Right hindlimb (tissue), 1 donor: ENCODE data around the gene TPO.
"Not testable (repeated sequence)": the region's sequence is repeated elsewhere in the genome, so short reads cannot be mapped to it uniquely, and the experiment has no call there.

ENCODE experiments used
- DNase-seq: peaks from one replicate; pipeline ENCODE4 v3.0.0-alpha.2; 2018

The TPO gene

DNA sequence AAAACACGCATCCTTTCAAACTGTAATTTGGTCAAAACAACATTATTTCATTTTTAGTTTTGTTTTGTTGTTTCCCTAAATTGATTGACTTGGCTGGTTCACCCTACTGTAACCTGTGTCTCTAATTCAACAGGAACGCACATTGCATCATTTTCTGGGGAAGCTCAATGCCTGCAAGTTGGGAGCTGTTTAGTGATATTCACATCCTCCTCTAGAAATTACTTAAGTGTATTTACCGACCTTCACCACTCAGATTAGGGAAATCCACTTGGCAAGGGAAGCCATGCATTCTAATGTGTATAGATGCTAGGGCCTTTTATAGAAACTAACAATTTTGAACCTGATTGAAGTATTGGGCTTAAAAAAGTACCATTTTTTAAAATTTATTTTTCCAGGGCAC lies 7.3 kb upstream of the TPO start:
- DNase-seq, result no peak

DNA sequence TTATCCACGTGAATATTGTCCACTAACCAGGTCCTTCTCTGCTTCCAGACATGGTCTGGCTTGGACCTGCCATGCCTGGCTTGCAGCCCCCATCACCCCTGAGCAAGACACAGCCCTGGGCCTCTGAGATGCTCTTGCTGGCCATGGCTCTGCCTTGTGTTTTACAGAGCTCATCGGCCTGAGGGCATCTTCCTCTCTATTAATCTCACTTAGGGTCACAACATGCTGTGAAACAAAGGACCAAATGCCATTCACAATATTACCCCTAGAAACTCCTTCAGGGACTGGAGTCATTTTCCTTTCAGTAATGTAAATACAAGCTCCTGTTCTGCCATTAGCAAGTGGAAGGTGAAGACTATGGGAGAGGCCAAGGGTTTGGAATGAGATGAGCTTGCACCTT lies 6.8 kb upstream of the TPO start:
- no peak for DNase-seq

DNA sequence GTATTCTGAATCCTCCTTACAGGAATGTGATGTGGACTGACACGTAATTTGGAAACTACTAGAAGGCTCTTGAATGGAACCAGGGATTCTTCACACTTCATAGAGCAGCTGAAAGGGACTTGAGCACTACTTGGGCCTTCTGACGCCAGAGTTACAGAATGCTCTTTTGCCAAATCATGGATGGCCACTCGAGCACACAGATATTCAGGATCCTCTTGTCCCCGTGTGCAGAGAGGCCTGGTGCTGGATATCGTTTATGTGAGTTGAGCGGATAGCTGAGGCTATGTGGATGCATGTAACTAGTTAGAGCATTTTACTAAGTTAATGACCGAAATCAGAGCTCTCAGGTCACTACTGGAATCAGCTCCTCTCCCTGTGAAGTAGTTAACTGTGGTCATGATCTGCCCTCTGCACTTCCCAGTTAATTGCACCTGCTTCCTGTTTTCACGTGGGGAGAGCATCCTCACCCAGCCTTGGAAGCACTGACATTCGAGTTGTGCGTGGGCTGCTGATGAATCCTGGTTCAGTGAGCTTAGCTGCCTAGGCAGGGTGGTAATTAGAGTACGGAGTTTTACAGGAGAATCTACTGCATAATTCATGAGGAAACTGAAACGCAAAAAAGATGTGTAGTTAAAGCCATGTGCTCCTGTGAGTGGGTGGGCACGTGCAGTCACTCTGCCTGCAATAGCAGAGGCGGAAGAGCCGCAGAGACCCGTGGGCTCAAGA lies 5.2 kb upstream of the TPO start:
- DNase-seq, result no peak

DNA sequence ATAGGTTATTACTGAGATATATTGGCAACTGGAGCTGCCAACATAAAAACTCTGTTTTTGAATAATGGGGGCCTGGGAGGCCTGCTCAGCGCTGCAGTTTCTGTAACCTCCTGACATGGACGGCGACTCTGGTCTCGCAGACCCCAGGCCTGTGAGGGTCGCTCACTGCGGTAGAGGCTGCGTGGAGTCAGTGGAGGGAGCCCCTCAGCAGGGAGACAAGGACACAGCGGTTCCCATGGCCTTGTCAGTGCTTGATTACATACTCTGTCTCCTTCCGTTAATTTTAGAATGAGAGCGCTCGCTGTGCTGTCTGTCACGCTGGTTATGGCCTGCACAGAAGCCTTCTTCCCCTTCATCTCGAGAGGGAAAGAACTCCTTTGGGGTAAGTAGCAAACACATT lies 858 bp downstream of the TPO start:
- no peak for DNase-seq

DNA sequence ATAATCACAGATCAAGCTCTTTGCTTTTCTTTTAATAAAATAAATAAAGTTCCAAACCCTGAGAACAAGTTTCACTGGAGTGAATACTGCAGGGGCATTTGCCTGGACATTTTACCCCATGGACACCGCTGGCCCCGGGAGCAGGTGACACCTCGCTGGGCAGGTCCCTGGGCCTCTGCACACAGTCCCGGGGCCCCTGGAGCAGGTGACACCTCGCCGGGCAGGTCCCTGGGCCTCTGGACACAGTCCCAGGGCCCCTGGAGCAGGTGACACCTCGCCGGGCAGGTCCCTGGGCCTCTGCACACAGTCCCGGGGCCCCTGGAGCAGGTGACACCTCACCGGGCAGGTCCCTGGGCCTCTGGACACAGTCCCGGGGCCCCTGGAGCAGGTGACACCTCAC lies 1.6 kb downstream of the TPO start:
- not testable (repeated sequence) for DNase-seq

DNA sequence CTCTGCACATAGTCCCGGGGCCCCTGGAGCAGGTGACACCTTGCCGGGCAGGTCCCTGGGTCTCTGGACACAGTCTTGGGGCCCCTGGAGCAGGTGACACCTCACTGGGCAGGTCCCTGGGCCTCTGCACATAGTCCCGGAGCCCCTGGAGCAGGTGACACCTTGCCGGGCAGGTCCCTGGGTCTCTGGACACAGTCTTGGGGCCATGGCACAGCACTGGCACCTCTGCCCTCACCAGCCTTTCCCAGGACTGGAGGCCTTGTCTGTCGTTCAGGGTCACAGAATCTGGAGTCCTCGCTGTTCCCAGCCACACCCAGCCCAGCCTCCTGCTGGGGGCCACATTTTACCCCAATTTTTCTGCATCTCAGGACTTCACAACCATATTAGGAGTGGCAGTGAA lies 2.2 kb downstream of the TPO start:
- no peak for DNase-seq

DNA sequence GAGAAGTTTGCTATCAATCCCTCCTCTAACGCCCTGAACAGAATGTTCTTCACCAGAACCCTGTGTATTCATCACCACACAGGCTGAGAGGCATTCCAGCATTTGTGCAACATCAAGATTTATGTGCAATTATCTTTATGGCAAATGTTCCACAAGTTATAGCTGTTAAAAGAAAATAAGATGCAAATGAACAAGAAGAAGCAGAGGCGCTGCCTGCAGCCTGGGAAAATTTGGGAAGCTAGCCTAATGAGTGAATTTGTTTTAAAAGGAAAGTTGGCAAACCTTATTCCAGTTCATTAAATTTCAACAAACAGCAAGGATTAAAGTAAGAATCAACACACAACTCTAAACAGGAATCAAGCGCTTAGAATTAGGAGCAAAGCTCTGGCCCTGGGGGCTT lies 5.3 kb downstream of the TPO start:
- no peak for DNase-seq

DNA sequence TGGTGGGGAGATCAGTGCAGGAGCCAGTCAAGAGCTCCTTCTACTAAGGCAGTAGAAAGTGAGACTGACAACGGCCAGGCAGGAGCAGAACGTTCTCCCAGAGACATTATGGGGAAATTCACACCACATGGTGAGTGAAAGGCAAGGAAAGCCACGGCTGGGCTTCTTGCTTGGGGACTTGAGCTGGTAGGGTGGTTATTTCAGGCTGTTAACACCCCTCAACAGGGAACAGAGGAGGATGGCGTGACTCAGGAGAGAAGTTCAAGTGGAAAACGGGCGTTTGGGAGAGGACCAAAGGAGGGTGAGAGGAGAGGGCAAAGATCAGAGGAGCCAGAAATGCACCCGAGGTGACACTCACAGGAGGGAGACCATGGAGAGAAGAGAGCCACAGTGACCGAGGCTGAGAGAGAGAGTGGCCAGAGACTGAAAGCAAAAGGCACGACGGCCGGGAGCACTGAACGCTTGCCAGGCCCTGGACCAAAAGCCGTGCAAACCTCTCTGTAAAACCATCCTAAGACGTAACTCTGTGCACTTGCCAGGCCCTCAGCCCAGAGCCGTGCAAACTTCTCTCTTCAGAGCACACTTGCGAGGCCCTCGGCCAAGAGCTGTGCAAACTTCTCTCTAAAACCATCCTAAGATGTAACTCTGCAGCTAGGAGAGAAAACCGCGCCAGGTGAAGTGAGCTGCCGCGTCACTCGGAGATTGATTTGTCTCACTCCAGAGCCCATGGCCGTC lies 7.7 kb downstream of the TPO start:
- DNase-seq, result no peak

DNA sequence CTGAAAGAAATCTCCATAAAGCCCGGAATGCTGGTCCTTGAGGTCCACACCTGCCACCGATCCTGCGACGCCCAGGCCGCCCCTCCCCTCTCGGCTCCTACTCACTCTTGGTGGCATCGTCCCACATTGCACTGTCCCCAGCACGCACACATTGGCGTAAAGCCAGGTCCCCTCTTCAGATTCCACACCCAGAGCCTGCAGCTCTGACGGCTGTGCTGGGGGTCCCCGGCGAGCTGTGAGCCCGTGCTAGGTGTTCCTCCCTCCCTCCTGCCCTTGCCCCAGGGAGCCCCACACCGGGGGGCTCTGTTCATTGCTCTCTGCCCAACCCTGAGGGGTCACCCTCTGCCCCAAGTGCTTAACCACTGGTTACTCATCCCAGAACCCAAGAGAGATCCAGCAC lies 8.5 kb downstream of the TPO start:
- no peak for DNase-seq

DNA sequence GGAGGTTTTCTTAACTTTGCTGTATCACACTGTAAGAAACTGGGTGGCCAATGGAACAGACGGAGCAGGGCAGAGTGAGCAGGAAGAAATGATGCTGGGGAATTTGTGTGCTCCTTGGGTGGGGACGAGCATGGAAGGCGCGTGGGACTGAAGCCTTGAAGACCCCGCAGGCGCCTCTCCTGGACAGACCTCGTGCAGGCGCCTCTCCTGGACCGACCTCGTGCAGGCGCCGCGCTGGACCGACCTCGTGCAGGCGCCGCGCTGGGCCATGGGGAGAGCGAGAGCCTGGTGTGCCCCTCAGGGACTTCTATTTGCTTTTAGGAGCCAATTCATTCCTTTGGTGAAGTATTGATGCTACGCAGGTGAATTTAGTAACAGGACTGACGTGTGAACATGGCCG lies 8.9 kb downstream of the TPO start:
- DNase-seq, result no peak

DNA sequence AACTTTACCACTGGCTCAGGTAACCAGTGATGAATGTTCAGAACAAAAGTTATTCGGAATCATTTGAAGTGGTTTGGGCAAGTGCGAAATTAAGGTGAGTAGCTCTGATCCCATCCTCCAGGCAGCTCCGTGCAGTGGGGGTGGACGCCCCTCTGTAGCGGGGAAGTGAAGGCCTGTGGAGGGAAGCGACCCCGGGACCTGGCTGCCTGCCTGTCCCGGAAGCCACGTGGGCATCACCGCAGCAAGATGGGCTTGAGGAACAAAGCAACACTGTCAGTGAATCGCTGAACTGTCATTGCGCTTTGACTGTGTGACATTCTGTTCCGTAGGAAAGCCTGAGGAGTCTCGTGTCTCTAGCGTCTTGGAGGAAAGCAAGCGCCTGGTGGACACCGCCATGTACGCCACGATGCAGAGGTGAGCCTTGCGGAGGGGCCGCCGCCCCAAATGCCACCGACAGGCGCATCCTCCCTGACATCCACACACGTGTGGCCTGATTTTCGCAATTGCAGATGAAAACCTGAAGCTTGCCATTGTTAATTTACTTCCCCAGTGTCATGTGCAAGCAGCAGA lies 9.5 kb downstream of the TPO start:
- no peak for DNase-seq

DNA sequence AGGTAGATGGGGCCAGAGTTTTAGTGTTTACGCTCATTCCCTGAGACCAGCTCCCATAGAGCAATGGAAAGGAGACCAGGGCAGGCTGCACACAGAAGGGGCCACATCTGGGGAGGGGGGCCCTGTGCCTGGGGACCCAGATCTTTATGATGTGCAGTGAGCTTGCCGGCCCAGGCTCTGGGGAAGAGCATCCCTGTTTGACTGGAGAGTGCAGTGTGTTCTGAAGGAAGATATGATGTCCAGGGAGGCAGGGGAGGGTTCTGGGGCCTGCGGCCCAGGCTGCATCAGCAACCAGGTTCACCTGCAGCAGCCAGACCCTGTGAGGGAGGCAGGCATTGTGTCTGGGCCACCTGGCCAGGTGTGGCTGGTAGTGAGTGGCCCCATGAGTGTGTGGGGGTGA lies 13.8 kb downstream of the TPO start:
- DNase-seq, result no peak

DNA sequence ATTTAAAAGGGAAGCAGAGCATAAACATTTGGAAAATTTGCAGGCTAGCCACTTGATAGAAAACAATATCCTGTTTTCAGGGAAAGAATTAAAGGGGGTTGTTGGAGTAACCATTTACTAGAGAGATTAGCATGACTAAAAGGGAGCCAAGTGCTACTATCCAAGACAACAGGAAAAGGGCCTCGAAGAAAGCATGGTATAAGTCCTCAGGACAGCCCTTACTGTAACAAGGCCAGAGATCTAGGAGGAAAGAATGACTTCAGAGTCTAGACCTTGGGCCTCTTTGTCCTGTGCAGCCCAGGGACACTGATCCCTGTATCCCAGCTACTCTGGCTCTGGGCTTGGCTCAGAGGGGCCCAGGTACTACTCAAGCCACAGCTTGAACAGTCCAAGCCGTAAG lies 16.6 kb downstream of the TPO start:
- DNase-seq, result no peak

DNA sequence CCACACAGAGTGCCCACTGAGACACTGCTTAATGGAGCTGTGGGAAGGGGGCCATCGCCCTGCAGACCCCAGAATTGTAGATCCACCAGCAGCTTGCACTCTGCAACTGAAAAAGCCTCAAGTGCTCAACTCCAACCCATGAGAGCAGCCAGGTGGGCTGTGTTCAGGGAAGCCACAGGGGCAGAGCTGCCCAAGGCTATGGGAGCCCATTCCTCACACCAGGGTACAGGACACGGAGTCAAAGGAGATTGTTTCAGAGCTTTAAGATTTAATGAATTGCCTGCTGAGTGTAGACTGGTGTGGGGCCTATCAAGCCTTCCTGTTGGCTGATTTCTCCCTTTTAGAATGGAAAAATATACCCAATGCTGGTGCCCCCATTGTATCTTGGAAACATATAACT lies 17.2 kb downstream of the TPO start:
- DNase-seq, result no peak

DNA sequence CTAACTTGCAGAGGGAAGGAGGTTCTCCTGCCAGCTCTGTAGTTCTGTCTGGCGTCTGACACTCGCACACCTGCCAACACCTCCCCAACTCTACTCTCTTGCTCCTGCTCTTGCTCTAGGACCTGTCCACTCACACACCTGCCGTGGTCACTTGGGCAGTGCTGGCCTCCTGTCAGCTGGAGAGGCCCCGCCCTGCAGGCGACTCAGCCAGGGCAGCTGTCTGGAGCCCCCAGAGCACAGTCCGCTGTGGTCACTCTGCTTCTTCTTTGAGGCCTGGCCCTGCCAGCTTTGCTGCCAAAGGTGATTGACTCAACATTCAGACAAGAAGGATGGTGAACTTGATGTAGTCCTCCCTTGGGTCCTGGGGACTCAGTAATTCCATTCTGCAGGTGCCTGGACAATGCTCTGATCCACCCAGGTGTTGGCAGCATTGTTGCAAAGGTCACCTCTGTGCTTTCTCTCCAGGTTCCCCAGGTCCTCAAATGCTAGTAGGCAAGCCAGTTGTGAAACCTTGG lies 18.7 kb downstream of the TPO start:
- no peak for DNase-seq

DNA sequence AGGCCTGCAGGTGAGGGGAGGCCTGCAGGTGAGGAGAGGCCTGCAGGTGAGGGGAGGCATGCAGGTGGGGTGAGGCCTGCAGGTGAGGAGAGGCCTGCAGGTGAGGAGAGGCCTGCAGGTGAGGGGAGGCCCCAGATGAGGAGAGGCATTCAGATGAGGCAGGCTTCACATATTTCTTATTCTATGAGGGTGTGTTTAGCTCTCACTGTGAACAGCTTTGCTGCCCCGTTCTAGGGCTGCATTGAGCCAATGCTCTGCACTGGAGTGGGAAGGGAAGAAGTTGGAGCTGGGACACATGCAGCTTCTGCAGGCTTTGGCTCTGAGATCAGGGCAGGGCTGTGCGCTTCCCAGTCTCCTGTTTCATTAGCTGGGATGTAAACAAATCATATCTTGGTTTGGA lies 19.5 kb downstream of the TPO start:
- DNase-seq, result no peak

DNA sequence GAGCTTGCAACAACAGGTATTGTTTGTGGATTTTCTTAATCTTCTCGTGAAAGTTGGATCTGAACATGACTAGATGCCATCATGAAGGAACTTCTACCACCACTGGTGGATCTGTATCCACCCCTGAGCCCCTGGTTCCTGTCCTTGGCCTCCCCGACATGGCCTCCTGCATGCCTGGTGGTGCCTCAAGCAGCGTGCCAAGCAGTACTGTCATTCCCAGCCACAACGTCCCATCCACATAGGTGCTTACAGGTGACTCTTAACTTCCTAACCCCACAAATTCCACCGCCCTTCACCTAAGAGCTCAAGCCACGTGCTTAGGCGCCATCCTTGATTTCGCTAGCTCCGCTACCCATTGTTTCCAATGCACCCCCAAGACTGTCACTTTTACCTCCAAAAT lies 23.1 kb downstream of the TPO start:
- no peak for DNase-seq

DNA sequence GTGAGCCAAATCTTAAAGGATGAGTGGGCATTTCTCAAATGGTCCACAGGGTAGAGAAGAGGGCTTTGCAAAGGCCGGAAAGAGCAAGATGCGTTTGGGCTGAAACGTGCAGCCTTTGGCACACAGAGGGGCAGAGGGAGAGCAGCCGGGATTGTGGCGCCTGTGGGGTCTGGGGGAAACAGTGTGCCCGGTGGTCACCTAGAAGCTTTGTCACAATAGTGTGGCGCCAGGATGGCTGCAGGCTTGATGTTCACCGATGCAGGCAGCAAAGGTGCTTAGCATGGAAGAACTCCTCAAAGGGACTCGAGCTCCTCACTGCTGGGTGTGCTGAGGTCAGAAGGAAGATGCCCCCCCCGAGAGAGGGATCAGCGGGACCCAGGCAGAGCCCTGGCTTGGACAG lies 23.8 kb downstream of the TPO start:
- no peak for DNase-seq

DNA sequence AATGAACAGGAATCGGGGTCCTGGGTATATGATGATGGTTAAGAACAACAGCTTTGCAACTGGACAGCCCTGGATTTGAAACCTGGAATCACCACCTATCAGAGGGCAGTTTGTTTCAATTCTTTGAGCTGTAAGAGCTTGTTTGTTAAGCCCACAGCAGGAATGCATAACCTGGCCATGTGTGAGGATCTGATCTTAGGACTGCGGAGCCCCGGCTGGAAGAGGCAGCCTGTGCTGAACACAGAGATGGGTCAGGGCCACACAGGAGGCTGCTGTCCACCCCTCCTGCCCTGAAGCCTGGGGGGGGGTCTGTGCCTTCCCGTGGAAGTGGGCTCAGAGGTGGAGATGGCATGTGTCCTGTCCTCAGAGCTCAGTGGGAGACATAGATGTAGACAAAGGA lies 24.3 kb downstream of the TPO start:
- DNase-seq, result no peak

DNA sequence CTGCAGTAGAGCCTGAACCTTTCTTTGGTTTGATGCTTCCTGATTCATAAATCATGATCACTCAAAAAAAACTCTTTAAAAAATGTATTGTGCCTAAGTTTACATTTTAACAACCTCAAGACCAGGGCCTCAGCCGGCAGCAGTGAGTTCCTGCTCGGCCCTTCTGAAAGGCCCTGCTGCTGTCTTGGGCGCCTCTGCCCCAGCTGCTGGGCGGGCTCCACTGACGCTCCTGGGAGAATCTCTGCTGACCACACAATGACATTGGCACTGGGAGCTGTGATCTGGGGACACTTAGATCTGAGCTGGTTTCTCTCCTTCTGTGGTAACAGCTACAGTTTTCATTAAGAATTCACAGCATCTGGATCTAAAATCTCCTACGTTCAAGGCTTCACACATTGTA lies 25.7 kb downstream of the TPO start:
- DNase-seq, result no peak

DNA sequence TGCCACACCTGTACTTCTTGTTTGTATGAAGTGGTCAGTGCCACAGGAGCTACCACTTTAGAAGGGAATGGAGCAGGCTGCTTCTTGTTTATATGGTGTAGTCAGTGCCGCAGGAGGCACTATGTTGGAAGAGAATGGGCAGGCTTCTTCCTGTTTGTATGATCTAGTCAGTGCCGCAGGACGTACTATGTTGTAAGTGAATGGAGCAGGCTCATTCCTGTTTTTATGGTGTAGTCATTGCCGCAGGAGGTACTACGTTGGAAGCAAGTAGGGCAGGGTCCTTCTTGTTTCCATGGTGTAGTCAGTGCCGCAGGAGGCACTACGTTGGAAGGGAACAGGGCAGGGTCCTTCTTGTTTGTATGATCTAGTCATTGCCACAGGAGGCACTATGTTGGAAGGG lies 27.3 kb downstream of the TPO start:
- DNase-seq, result no peak

DNA sequence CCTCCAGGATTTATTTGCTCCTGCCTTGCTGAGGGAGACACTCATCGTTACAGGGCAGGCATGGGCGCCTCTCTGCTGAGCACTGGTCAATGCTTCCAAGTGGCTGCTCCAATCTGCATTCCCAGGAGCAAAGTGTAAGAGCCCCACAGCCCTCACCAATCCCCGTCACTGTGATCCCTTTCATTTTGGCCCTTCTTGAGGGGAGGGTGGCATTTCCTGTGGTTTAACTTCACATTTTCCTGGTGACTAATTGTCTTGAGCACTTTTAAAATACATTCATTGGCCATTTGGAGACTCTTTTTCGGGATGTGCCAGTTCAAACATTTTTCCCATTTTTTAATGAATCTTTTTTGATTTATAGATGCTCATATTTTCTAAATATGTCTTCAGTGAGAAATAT lies 33.0 kb downstream of the TPO start:
- DNase-seq, result no peak

DNA sequence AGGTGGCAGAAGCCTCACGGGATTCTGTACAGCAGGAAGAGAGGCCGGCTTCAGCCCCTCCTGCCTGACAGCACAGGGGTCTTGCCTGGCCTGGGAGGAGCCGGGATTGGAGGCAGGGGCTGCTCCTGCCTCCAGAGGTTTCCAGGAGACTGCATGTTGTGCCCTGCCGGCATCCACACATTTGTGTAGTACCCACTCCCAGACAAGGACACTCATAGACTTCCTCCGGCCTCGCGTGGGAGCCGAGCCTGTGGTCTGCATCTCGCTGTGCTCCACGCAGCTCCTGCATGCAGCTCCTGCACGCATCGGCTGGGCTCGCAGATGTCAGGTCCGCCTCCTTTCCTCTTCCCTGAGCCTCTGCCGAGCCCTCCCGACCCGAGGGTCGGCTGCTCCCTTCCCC lies 34.7 kb downstream of the TPO start:
- no peak for DNase-seq

DNA sequence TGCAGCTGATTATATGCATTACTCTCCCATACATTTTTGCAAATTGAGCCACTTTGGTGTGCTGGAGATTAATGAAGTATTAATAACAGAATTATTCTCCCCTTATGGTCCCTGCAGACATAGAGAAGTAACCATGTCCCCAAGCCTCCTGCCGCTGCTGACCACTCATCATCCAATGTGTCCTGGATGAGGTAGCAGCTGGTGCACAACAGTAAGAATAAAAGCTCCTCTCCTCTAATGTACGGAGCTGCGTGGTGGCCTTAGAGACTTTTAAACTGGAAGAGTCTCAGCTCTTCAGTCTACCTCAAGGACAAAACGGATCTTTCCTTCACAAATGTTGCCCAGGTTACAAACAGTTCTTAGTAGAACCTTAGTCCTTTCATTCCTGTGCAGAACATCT lies 37.7 kb downstream of the TPO start:
- no peak for DNase-seq
